ENCODE measurements around the gene CYP19A1. TPM values are rescaled to one million over a fixed set of nuclear protein-coding genes. Genes with fewer than 3 reads are reported as not detected.

CYP19A1 gene
- total and polyA plus RNA-seq, 10 of the 15 experiments (the other 5 are each of a cell fraction or from before 2014, with no cell fraction given), result 0.08 to 1.8 (median 0.70) TPM

DNA sequence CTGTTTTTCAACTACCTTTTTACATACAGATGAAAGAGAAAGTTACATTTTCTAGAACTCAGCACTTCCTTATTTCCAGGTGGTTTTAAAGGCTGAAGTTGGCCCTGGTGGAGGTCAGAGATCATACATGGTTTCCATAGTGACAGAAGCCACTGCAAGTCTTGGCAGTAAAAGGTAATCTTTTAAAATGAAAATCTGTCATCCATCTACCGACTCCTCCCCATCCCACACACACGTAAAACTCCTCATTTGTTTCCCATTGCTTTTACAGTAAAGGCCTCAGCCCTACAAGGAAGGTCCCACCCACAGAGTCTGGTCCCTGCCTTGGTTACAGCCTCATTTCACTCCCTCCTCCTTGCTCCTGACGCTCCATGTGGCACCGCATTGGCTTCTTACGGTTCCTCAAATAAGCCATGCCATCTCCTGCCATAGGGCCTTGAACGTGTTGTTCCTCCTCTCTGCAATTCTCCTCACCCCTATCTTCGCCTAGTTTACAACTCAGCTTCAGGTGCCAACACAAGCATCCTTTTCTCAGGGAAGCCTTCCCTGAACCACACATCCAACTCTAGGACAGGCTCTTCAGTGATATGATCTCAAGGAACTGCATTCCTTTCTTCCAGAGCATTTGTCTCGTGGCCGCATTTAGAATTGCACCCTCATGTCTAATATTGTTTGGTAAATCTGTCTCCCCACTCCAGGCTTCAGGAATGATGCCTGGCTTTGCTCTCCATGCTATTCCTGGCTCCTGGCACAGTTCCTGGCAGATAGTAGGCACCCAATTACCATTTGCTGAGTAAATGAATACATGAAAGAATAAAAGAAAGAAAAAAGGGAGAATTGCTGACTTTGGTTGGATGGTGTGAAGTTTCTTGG is 2.6 kb downstream of the CYP19A1 start (continued):
- TF ChIP-seq, protein P1, sequence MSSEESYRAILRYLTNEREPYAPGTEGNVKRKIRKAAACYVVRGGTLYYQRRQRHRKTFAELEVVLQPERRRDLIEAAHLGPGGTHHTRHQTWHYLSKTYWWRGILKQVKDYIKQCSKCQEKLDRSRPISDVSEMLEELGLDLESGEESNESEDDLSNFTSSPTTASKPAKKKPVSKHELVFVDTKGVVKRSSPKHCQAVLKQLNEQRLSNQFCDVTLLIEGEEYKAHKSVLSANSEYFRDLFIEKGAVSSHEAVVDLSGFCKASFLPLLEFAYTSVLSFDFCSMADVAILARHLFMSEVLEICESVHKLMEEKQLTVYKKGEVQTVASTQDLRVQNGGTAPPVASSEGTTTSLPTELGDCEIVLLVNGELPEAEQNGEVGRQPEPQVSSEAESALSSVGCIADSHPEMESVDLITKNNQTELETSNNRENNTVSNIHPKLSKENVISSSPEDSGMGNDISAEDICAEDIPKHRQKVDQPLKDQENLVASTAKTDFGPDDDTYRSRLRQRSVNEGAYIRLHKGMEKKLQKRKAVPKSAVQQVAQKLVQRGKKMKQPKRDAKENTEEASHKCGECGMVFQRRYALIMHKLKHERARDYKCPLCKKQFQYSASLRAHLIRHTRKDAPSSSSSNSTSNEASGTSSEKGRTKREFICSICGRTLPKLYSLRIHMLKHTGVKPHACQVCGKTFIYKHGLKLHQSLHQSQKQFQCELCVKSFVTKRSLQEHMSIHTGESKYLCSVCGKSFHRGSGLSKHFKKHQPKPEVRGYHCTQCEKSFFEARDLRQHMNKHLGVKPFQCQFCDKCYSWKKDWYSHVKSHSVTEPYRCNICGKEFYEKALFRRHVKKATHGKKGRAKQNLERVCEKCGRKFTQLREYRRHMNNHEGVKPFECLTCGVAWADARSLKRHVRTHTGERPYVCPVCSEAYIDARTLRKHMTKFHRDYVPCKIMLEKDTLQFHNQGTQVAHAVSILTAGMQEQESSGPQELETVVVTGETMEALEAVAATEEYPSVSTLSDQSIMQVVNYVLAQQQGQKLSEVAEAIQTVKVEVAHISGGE (CRISPR knock-in tag; IDR thresholded peaks at IDR 0.05), result no peak
- TF ChIP-seq TCF7 (IDR thresholded peaks at IDR 0.05; ENCODE audit: borderline replicate concordance) (0 out of 2 replicates have a peak, but pooled peaks have one; percentile 23), CTCF (IDR thresholded peaks at IDR 0.05 in 2 of 3, conservative IDR thresholded peaks at IDR 0.05 in 1 of 3; ENCODE audit: control insufficient read depth in 2 of 3, extremely low read depth in 1 of 3, insufficient read depth in 1 of 3, low read depth in 3 of 3, low read length in 3 of 3) (no peak), MEF2A (IDR thresholded peaks at IDR 0.05; ENCODE audit: insufficient read depth, low read depth, low read length) (0 out of 2 replicates have a peak, but pooled peaks have one; percentile 46), SMC3 (IDR thresholded peaks at IDR 0.05; ENCODE audit: borderline replicate concordance, low read length) (no peak), IRF3 (IDR thresholded peaks at IDR 0.05) (no peak), RCOR1 (conservative IDR thresholded peaks at IDR 0.05; ENCODE audit: low read depth, low read length) (no peak), HDAC2 (IDR thresholded peaks at IDR 0.05) (no peak)
- TF ChIP-seq, protein P2, sequence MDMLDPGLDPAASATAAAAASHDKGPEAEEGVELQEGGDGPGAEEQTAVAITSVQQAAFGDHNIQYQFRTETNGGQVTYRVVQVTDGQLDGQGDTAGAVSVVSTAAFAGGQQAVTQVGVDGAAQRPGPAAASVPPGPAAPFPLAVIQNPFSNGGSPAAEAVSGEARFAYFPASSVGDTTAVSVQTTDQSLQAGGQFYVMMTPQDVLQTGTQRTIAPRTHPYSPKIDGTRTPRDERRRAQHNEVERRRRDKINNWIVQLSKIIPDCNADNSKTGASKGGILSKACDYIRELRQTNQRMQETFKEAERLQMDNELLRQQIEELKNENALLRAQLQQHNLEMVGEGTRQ (IDR thresholded peaks at IDR 0.05; ENCODE audit: borderline replicate concordance, low read depth, low read length), result no peak
